MM.1S (cell line): ENCODE data around the gene KDM4F.

Experiments
- EZH2 ChIP-seq: fragments of 300-600 bp; sonication (generic); optimal IDR thresholded peaks from 2 replicates; pipeline ENCODE3; 2017; ENCODE audit warnings: low read depth, mild to moderate bottlenecking, antibody characterized with exemption, low read length, mixed read lengths
- TF ChIP-seq, protein P1 (sequence below): fragments of 300-600 bp; sonication (generic); IDR thresholded peaks from 2 replicates; pipeline ENCODE4 v1.5.1; 2016; ENCODE audit warnings: antibody characterized with exemption, low read length, mixed read lengths

GRCh38 chr11:95095858-95096587 lies 46.8 kb downstream of the KDM4F start:
- TF ChIP-seq, protein P1, sequence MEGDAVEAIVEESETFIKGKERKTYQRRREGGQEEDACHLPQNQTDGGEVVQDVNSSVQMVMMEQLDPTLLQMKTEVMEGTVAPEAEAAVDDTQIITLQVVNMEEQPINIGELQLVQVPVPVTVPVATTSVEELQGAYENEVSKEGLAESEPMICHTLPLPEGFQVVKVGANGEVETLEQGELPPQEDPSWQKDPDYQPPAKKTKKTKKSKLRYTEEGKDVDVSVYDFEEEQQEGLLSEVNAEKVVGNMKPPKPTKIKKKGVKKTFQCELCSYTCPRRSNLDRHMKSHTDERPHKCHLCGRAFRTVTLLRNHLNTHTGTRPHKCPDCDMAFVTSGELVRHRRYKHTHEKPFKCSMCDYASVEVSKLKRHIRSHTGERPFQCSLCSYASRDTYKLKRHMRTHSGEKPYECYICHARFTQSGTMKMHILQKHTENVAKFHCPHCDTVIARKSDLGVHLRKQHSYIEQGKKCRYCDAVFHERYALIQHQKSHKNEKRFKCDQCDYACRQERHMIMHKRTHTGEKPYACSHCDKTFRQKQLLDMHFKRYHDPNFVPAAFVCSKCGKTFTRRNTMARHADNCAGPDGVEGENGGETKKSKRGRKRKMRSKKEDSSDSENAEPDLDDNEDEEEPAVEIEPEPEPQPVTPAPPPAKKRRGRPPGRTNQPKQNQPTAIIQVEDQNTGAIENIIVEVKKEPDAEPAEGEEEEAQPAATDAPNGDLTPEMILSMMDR = no peak
- no peak for TF ChIP-seq EZH2
